NB4 (cell line): ENCODE measurements around the gene CMIP.

Experiments
- DNase-seq: peaks from one replicate; pipeline ENCODE4 v3.0.0; 2010; ENCODE audit warnings: low read depth
- H3K4me3 ChIP-seq: one replicate; pipeline ENCODE4 v1.5.1; 2011; ENCODE audit warnings: mild to moderate bottlenecking, low read depth, low read length, moderate library complexity
- CTCF ChIP-seq: IDR thresholded peaks from one replicate; pipeline ENCODE4 v1.5.1; 2012; ENCODE audit warnings: low read depth, low read length
- MAX ChIP-seq: IDR thresholded peaks from 2 replicates; pipeline ENCODE4 v1.6.1; 2011; ENCODE audit warnings: low read depth, low read length
- MYC ChIP-seq: IDR thresholded peaks from 2 replicates; pipeline ENCODE4 v1.6.1; 2011; ENCODE audit warnings: low read depth, low read length
- POLR2A ChIP-seq: IDR thresholded peaks from 2 replicates; pipeline ENCODE4 v1.6.1; 2011; ENCODE audit warnings: mild to moderate bottlenecking; ENCODE audit not compliant: insufficient read length; ENCODE audit errors: extremely low read depth

The CMIP gene

GRCh38 chr16:81707411-81708265 lies 263.0 kb downstream of the CMIP start:
- no peak overlapping the region for H3K4me3 ChIP-seq
- DNase-seq = no peak
- TF ChIP-seq CTCF (no peak), MYC (no peak), POLR2A (no peak), MAX (no peak)

GRCh38 chr16:81708266-81709015 lies 263.8 kb downstream of the CMIP start:
- DNase-seq = no peak
- no peak overlapping the region for H3K4me3 ChIP-seq
- TF ChIP-seq POLR2A = no peak
- no peak for TF ChIP-seq MYC
- TF ChIP-seq MAX = no peak
- no peak for TF ChIP-seq CTCF

- DNase-seq = no peak
- H3K4me3 ChIP-seq = no peak overlapping the region
- TF ChIP-seq POLR2A = no peak
- no peak for TF ChIP-seq MYC
- TF ChIP-seq CTCF = no peak
- TF ChIP-seq MAX = no peak
Observed at GRCh38 chr16:81709016-81709900, 264.6 kb downstream of the CMIP start.

- no peak overlapping the region for H3K4me3 ChIP-seq
- DNase-seq = no peak
- TF ChIP-seq CTCF (no peak), MAX (no peak), MYC (no peak), POLR2A (no peak)
Observed at GRCh38 chr16:81710044-81710443, 265.4 kb downstream of the CMIP start.

GRCh38 chr16:81710596-81710995 lies 266.0 kb downstream of the CMIP start:
- DNase-seq = peak; percentile 54
- H3K4me3 ChIP-seq = no peak overlapping the region
- TF ChIP-seq MYC (no peak), MAX (no peak), CTCF (no peak), POLR2A (no peak)
